Naive thymus-derived CD8-positive, alpha-beta T cell (primary cell): ENCODE data around the gene MYH11. TPM values are rescaled to one million over a fixed set of nuclear protein-coding genes. Genes with fewer than 3 reads are reported as not detected.
"Not testable (repeated sequence)": the region's sequence is repeated elsewhere in the genome, so short reads cannot be mapped to it uniquely, and the experiment has no call there.

Experiments used
- ATAC-seq, 2 donors: fragments of 150-1000 bp; cut with Tn5 transposase in 1 of 2; sonication (Bioruptor Pico), chemical (Tn5 transposase) in 1 of 2; 1 replicate in 1 of 2; 2 replicates in 1 of 2; pipeline ENCODE4 v1.10.0; 2021; ENCODE audit warnings: mild to moderate bottlenecking in 2 of 2, moderate library complexity in 2 of 2
- POLR2A ChIA-PET: fragments of 350-600 bp; sonication (Branson Sonifier 250); formaldehyde crosslinking; loops from one replicate; lab custom pipeline; 2021; ENCODE audit warnings: antibody characterized with exemption; lab: Charles Lee
- DNase-seq, 10 donors: peaks; one replicate each; pipeline versions ENCODE4 v3.0.0 to v3.0.0-alpha.2; 2020 to 2022
- H3K27ac Mint-ChIP-seq, 10 donors: one replicate each; pipeline ENCODE4 v1.8.0; 2020 to 2022; ENCODE audit warnings: mild to moderate bottlenecking in 10 of 10, mixed read lengths in 10 of 10, moderate library complexity in 4 of 10, inconsistent platforms in 1 of 10
- H3K27me3 Mint-ChIP-seq, 5 donors: one replicate each; pipeline ENCODE4 v1.8.0; 2021 to 2022; ENCODE audit warnings: mixed read lengths in 5 of 5
- H3K36me3 Mint-ChIP-seq, 3 donors: one replicate each; pipeline ENCODE4 v1.8.0; 2020 to 2022; ENCODE audit warnings: mixed read lengths in 3 of 3, mild to moderate bottlenecking in 2 of 3, inconsistent platforms in 1 of 3
- H3K4me1 Mint-ChIP-seq, 4 donors: one replicate each; pipeline ENCODE4 v1.8.0; 2021 to 2022; ENCODE audit warnings: mixed read lengths in 4 of 4
- H3K4me3 Mint-ChIP-seq, 10 donors: one replicate each; pipeline ENCODE4 v1.8.0; 2020 to 2022; ENCODE audit warnings: mild to moderate bottlenecking in 10 of 10, mixed read lengths in 10 of 10, moderate library complexity in 6 of 10, inconsistent platforms in 1 of 10
- H3K9me3 Mint-ChIP-seq, 9 donors: one replicate each; pipeline ENCODE4 v1.8.0; 2020 to 2022; ENCODE audit warnings: mixed read lengths in 9 of 9, mild to moderate bottlenecking in 3 of 9, inconsistent platforms in 1 of 9, moderate library complexity in 1 of 9
- polyA plus RNA-seq, 3 donors: library from polyadenylated mRNA; unstranded; fragments of 300-500 nt; fragmentation: Illumina TruSeq; gene quantifications; one replicate each; pipeline ENCODE4 v1.2.3, GENCODE V29; 2021
- total RNA-seq, 8 experiments: library from RNA in 2 of 8; stranded (reverse) in 2 of 8; gene quantifications; one replicate each; pipeline ENCODE4 v1.2.3 and lab custom pipeline; 2021 to 2026

Gene MYH11
- total and polyA plus RNA-seq, 5 experiments from 2014 or later: 0.20 to 0.59 TPM; not detected in 3

DNA sequence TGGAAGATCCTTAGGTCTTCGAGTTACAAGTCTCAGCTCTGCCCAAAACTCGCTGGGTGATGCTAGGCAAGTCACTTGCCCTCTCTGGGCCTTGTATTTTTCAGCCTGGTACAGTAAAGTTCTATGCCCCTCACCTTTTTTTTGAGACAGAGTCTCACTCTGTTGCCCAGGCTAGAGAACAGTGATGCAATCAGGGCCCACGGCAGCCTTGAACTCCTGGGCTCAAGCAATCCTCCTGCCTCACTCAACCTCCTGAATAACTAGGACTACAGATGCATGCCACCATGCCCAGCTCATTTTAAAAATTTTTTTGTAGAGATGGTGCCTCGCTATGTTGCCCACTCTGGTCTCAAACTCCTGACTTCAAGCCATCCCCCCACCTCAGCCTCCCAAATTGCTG lies 3.8 kb downstream of the MYH11 start:
- H3K27me3 Mint-ChIP-seq: peaks cover 14 to 28% (median 24%) of the 10 kb centered on the region in 5 donors
- no peak overlapping the region for H3K4me3 Mint-ChIP-seq
- ATAC-seq: no peak
- DNase-seq: no peak
- POLR2A ChIA-PET: no interaction called here
- H3K9me3 Mint-ChIP-seq: no peaks in the 10 kb centered on the region
- peaks cover 0 to 5% (median 0%) of the 10 kb centered on the region in 3 donors for H3K36me3 Mint-ChIP-seq
- peak overlapping the region in 1 of 10 donors; percentile 58 for H3K27ac Mint-ChIP-seq
- peaks cover 5 to 9% (median 7%) of the 10 kb centered on the region in 4 donors for H3K4me1 Mint-ChIP-seq

DNA sequence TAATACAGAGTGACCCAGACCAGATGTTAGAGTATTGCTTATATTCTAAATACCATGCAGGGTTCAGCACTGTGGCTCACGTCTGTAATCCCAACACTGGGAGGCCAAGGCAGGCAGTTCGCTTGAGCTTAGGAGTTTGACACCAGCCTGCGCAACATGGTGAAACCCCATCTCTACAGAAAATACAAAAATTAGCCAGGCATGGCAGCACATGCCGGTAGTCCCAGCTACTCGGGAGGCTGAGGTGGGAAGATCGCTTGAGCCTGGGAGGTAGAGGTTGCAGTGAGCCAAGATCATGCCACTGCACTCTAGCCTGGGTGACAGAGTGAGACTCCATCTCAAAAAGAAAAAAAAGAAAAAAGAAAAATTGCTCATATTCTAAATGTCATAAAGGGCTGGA lies 6.3 kb downstream of the MYH11 start:
- H3K4me1 Mint-ChIP-seq, H3K4me3 Mint-ChIP-seq, H3K36me3 Mint-ChIP-seq, H3K27ac Mint-ChIP-seq, DNase-seq, H3K9me3 Mint-ChIP-seq, ATAC-seq, POLR2A ChIA-PET: not testable (repeated sequence)
- peaks cover 2 to 17% (median 5%) of the 10 kb centered on the region in 5 donors for H3K27me3 Mint-ChIP-seq

DNA sequence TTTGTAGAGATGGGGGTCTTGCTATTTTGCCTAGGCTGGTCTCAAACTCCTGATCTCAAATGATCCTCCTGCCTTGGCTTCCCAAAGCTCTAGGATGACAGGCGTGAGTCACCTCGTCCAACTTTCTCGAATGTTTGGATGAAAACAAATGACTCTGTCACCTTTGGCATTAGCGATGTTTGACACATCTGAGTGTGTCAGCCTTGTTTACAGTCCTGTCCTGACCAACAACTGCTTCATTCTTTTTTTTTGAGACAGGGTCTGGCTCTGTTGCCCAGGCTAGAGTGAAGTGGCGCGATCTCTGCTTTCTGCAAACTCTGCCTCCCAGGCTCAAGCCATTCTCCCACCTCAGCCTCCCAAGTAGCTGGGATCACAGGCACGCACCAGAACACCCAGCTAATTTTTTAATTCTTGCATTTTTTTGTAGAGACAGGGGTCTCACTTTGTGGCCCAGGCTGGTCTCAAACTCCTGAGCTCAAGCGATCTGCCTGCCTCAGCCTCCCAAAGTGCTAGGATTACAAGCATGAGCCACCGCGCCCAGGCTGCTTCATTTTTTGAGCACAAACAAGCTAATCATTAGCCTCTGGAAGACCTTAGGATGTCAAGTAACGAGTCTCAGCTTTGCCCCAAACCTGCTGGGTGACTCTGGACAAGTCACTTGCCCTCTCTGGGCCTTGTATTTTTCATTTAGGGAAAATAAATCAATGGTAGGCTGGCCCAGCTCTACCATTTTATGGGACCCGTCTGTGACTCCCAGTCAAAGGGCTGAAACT lies 7.4 kb downstream of the MYH11 start:
- Mint-ChIP-seq H3K27me3 (peaks cover 0 to 11% (median 0%) of the 10 kb centered on the region in 5 donors), H3K27ac (no peak overlapping the region), H3K36me3 (no peaks in the 10 kb centered on the region), H3K9me3 (no peaks in the 10 kb centered on the region), H3K4me3 (no peak overlapping the region), H3K4me1 (no peaks in the 10 kb centered on the region)
- ATAC-seq: no peak
- POLR2A ChIA-PET: no interaction called here
- no peak for DNase-seq

DNA sequence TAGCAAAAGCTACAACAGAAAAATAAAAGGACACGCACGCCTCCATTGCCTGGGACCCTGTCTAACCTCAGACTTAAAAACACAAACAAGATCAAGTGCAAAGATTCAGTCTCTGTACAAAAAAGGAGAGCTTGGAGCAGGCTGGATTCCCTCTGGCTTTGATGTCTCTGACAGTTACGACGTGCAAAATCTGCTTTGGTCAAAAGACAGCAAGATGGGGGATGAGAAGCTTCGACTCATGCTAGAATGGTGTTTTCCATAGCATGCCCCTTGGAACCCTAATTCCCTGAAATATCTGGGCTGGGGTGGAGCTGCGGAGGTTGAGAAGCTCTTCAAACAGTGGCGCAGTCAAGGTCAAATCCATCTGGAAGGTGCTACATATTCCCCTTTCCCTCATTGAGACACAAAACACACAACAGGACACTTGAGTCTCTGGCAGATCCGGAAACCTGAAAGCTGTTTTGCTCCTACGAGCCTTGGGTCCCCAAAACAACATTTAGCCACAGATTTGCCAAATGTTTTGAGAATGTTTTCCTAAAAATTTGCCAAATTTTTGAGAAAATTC lies 9.1 kb downstream of the MYH11 start:
- no peak overlapping the region for H3K4me3 Mint-ChIP-seq
- H3K4me1 Mint-ChIP-seq: no peaks in the 10 kb centered on the region
- H3K27ac Mint-ChIP-seq: no peak overlapping the region
- peaks cover 0 to 5% (median 0%) of the 10 kb centered on the region in 5 donors for H3K27me3 Mint-ChIP-seq
- POLR2A ChIA-PET: interaction anchor here (0.6 kb wide), 1 partner anchor 17 kb away, joined by 3 read pairs; no protein-coding TSS in a partner anchor
- ATAC-seq: no peak
- no peak for DNase-seq
- no peaks in the 10 kb centered on the region for H3K36me3 Mint-ChIP-seq
- H3K9me3 Mint-ChIP-seq: no peaks in the 10 kb centered on the region

DNA sequence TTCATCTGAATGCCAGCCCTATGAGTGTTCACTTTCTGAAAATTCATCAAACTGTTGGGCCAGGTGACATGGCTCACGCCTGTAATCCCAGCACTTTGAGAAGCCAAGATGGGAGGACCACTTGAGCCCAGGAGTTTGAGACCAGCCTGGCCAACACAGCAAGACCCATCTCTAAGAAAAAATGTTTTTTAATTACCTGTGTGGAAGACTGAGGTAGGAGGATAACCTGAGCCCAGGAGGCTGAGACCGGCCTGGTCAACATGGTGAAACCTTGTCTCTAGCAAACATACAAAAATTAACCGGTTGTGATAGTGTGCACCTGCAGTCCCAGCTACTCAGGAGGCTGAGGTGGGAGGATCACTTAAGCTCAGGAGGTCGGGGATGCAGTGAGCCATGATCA lies 10.3 kb downstream of the MYH11 start:
- H3K27me3 Mint-ChIP-seq: peaks cover 0 to 5% (median 0%) of the 10 kb centered on the region in 5 donors
- no peak for ATAC-seq
- no peaks in the 10 kb centered on the region for H3K9me3 Mint-ChIP-seq
- peak overlapping the region in 1 of 10 donors; percentile 49 for H3K27ac Mint-ChIP-seq
- H3K4me3 Mint-ChIP-seq: no peak overlapping the region
- H3K36me3 Mint-ChIP-seq: no peaks in the 10 kb centered on the region
- H3K4me1 Mint-ChIP-seq: no peaks in the 10 kb centered on the region
- POLR2A ChIA-PET: no interaction called here
- DNase-seq: no peak

DNA sequence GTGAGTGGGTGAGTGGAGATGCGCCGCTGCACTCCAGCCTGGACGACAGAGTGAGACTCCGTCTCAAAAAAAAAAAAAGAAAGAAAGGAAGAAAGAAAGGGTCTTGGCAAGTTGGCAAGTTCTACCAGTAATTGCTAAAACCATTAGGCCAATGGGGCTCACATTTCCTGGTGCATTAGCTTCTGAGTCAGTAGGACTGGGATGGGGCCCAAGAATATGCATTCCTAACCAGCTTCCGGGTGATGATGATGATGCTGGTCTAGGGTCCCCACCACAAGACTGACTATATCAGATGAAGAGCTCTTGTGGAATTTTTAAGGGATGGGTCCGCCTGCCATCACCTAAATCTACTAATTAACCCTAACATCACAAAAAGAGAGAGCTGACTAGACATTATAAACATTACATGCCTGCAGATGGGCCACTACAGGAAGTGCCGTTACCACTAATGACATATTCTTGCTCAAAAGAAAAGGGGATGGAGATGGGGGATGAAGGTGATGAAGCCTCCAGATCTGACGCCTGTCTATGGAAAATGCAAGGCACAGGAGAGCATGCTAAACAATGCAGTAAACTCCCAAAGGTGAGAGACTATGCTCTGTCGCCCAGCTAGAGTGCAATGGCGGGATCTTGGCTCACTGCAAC lies 13.1 kb downstream of the MYH11 start:
- no peaks in the 10 kb centered on the region for H3K9me3 Mint-ChIP-seq
- H3K4me1 Mint-ChIP-seq: no peaks in the 10 kb centered on the region
- H3K27ac Mint-ChIP-seq: no peak overlapping the region
- ATAC-seq (no peak), DNase-seq (no peak)
- POLR2A ChIA-PET: no interaction called here
- H3K27me3 Mint-ChIP-seq: peaks cover 0 to 5% (median 0%) of the 10 kb centered on the region in 5 donors
- H3K4me3 Mint-ChIP-seq: no peak overlapping the region
- no peaks in the 10 kb centered on the region for H3K36me3 Mint-ChIP-seq

DNA sequence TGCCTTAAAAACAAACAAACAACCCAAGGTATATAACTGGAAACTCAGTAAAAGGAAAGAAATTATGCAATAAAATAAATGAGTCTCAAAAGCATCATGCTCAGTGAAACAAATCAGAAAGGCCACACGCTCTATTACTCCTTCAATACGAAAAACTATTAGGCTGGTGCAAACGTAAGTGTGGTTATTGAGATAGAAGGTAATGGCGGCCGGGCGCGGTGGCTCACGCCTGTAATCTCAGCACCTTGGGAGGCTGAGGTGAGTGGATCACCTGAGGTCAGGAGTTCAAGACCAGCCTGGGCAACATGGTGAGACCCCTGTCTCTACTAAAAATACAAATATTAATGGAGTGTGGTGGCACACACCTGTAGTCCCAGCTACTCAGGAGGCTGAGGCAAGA lies 17.6 kb downstream of the MYH11 start:
- H3K27me3 Mint-ChIP-seq, H3K4me3 Mint-ChIP-seq, H3K36me3 Mint-ChIP-seq, ATAC-seq, DNase-seq, H3K27ac Mint-ChIP-seq, POLR2A ChIA-PET, H3K4me1 Mint-ChIP-seq, H3K9me3 Mint-ChIP-seq: not testable (repeated sequence)

DNA sequence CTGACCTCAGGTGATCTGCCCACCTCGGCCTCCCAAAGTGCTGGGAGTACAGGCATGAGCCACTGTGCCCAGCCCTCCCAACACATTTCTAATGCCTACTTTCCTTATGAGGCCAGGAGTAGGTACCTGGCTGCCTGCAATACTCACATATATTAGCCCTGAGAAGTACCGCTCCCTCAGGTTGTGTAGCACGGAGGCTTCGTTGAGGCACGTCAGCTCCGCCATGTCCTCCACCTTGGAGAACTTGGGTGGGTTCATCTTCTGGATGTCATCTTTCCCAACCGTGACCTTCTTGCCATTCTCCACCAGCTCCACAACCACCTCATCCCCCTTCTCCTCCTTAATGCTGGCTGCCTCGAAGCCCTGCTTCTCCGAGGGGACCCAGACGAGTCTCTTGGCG lies 19.1 kb downstream of the MYH11 start:
- Mint-ChIP-seq H3K36me3 (no peaks in the 10 kb centered on the region), H3K4me3 (no peak overlapping the region), H3K27ac (no peak overlapping the region), H3K27me3 (no peaks in the 10 kb centered on the region), H3K9me3 (no peaks in the 10 kb centered on the region), H3K4me1 (no peaks in the 10 kb centered on the region)
- POLR2A ChIA-PET: no interaction called here
- DNase-seq: no peak
- ATAC-seq: no peak

DNA sequence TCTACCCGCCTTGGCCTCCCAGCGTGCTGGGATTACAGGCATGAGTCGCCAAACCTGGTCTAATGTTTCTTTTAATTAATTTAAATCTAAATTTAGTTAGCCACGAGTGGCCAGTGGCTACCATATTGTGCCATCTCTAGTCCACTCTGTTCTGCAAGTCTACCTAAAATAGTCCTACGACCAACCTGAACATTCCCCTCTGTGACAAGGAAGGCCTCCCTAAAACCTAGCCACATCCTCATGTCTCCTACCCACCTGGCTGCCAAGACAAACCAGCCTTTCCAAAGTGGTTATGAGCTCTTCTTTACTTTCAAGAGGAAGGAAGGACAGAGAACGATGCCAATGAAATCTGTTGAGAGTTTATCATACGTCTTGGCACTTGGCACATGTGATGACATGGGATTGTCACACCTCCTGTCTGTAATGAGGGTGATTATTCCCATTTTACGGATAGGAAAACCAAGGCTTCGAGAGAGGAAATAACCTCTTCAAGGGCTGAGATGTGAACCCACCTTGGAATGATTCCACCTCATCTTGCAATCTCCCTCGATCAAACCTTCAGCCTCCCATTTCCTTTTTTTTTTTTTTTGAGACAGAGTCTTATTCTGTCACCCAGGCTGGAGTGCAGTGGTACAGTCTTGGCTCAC lies 19.7 kb downstream of the MYH11 start:
- no peak for ATAC-seq
- DNase-seq: no peak
- H3K27ac Mint-ChIP-seq: peak overlapping the region in 1 of 10 donors; percentile 4
- H3K9me3 Mint-ChIP-seq: no peaks in the 10 kb centered on the region
- no peak overlapping the region for H3K4me3 Mint-ChIP-seq
- no peaks in the 10 kb centered on the region for H3K36me3 Mint-ChIP-seq
- POLR2A ChIA-PET: no interaction called here
- no peaks in the 10 kb centered on the region for H3K4me1 Mint-ChIP-seq
- H3K27me3 Mint-ChIP-seq: no peaks in the 10 kb centered on the region

DNA sequence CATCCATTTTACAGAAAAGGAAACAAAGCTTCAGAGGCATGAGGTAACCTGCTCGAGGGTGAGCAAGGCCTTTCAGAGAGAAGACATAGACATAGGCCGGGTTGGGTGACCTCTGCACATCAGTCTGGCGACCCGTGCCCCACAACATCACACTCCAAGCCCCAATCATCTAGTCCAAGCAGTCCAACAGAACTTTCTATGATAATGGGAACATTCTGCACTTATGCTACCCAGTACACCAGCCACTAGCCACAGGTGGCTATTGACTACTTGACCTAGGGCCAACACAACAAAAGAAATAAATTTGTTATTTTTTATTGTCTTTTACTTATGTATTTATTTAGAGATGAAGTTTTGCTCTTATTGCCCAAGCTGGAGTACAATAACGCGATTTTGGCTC lies 20.8 kb downstream of the MYH11 start:
- Mint-ChIP-seq H3K27ac (no peak overlapping the region), H3K36me3 (no peaks in the 10 kb centered on the region), H3K9me3 (no peaks in the 10 kb centered on the region), H3K4me3 (no peak overlapping the region), H3K4me1 (no peaks in the 10 kb centered on the region), H3K27me3 (no peaks in the 10 kb centered on the region)
- DNase-seq (no peak), ATAC-seq (no peak)
- POLR2A ChIA-PET: no interaction called here

DNA sequence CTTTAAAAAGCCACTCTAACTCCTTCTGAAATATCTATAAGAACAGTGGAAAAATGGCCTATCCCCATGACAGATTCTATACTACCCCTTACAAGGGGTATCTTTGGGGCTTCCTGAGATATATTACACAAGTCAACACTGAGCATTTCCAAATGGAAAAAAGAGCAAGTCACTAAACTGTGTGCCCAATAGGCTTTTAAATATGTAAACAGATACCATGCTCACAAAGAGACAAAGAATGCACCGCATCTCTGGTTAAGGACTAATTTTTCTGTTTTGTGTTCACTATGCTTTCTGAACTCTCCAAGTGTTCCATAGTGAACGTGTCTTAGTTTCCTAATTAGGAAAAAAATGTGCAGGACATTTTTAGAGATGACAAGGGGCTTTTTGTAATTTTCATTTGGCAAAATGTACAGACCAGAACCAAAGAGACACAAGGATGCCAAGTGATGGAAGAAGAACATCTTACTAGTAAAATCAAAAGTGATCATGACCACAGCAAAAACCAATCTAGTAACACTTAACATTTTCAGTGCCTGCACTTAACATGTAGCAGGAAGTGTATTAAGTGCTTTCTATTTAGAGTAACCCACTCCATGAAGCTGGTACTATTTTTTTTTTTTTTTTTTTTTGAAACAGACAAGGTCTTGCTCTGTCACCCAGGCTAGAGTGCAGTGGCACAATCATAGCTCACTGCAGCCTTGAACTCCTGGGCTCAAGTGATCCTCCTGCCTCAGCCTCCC lies 21.5 kb downstream of the MYH11 start:
- Mint-ChIP-seq H3K27ac (no peak overlapping the region), H3K4me3 (no peak overlapping the region), H3K27me3 (no peaks in the 10 kb centered on the region), H3K36me3 (no peaks in the 10 kb centered on the region), H3K4me1 (no peaks in the 10 kb centered on the region), H3K9me3 (no peaks in the 10 kb centered on the region)
- POLR2A ChIA-PET: no interaction called here
- ATAC-seq: no peak
- no peak for DNase-seq

DNA sequence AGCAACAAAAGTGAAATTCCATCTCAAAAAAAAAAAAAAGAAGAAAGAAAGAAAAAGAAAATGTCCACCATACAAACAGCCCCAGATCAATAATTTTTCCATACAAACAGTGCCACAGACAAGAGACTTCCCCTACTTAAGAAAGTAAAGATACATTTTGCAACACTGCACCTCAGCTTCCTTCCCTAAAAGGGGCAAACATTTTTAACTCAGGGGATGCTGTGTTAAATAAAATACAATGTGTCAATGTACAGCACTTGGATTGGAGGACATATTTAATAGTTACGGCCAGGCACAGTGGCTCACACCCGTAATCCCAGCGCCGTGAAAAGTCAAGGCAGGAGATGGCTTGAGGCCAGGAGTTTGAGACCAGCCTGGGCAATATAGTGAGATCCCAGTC lies 22.3 kb downstream of the MYH11 start:
- Mint-ChIP-seq H3K9me3 (no peaks in the 10 kb centered on the region), H3K36me3 (no peaks in the 10 kb centered on the region), H3K27ac (peak overlapping the region in 1 of 10 donors; percentile 0), H3K27me3 (no peaks in the 10 kb centered on the region), H3K4me3 (no peak overlapping the region), H3K4me1 (no peaks in the 10 kb centered on the region)
- ATAC-seq: no peak
- no peak for DNase-seq
- POLR2A ChIA-PET: interaction anchor here (0.8 kb wide), 1 partner anchor 301 kb away, joined by 7 read pairs; no protein-coding TSS in a partner anchor
